ENCODE measurements around the gene GAL.

DNA sequence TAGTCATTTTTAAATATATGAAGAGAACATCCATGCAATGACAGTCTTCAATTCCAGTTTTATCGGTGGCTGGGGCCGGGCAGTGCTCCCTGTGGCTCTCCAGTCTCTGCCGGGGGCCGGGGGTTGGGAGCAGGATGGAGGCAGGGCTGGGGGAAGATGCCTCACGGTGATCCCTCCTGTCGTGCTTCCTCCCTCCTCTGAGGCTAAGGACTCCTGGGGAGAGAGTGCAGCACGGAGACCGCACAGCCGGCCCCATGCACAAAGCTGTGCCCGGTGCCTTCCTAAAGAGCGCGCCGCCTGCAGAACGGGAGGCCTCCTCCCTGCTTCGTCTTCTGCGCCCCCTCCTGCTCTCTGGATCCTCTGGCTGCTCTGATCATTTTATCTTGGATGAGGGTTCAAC is 20.5 kb downstream of the GAL start:
- TF ChIP-seq EZH2 (IDR thresholded peaks at IDR 0.05; ENCODE audit: insufficient read depth, poor library complexity, severe bottlenecking) (no peak), EZH2phosphoT487 (IDR thresholded peaks at IDR 0.05; ENCODE audit: insufficient read depth, low read depth) (no peak)
